Measurements from ENCODE around the gene PTPN7. TPM values are rescaled to one million over a fixed set of nuclear protein-coding genes. Genes with fewer than 3 reads are reported as not detected.

Gene PTPN7
- total RNA-seq, 1 experiment from 2014 or later, result 0.33 TPM

DNA sequence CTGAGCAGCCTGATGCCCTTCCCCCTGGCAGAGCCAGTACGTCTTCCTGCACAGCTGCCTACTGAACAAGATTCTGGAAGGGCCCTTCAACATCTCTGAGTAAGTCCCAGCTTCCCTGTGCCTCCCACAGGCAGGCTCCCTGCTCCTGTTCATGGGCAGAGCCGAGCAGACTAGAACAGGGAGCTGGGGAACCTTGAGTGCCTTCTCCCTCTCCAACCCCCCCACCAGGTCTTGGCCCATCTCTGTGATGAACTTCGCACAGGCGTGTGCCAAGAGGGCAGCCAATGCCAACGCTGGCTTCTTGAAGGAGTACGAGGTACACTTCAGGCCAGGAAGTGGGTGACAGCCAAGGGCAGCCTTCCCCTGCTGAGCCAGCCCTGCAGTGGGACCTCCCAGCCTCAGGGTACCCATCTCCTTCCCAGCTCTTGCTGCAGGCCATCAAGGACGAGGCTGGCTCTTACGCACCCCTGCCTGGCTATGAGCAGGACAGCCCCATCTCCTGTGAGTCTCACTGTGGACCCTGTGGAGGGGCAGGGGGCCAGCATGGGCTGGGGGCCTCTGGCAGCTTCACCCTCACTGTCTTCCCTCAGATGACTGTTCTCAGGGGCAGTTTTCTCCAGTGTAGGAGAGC, 26.8 kb upstream of the PTPN7 start:
- CTCF ChIA-PET, result interaction anchor here (0.8 kb wide), 1 partner anchor 33 kb away, joined by 3 read pairs; no protein-coding TSS in a partner anchor
- no TSS peak for BruUV-seq (replicated peaks)

DNA sequence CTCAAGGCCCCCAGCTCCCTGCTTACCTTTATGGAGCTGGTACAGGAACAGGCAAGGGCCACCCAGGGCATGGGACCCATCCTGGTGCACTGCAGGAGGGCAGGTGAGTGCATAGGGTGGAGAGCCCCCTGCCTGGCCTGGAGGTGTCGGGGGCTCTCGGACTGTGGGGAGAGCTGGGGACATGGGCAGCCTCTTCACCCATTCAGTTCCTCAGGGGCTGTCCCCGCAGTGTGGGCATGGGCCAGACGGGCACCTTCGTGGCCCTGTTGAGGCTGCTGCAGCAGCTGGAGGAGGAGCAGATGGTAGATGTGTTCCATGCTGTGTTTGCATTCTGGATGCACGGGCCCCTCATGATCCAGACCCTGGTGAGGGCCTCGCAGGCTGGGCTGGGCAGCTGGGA, 25.9 kb upstream of the PTPN7 start:
- intact Hi-C loops (cut with micrococcal nuclease; ENCODE audit: unreplicated experiment) (loop anchor here (10.0 kb wide), 1 partner anchor 528 kb away; the partner anchor contains the start of gene SYT2), in situ Hi-C loops (cut with HindIII; ENCODE audit: low pct_unique_long_range_greater_than_20kb, low sequenced_read_pairs) (no loop called here)
- H3K4me3 ChIP-seq (ENCODE audit: low read depth in 2 of 2, low read length in 2 of 2), result no peak overlapping the region
- TF ChIP-seq TCF7L2 (IDR thresholded peaks at IDR 0.05; ENCODE audit: low read depth, low read length) (no peak), POLR2AphosphoS5 (IDR thresholded peaks at IDR 0.05; ENCODE audit: low read depth, low read length) (no peak), SIN3A (IDR thresholded peaks at IDR 0.05; ENCODE audit: borderline replicate concordance, insufficient read depth, low read depth, low read length) (no peak)
- TF ChIP-seq, protein P1, sequence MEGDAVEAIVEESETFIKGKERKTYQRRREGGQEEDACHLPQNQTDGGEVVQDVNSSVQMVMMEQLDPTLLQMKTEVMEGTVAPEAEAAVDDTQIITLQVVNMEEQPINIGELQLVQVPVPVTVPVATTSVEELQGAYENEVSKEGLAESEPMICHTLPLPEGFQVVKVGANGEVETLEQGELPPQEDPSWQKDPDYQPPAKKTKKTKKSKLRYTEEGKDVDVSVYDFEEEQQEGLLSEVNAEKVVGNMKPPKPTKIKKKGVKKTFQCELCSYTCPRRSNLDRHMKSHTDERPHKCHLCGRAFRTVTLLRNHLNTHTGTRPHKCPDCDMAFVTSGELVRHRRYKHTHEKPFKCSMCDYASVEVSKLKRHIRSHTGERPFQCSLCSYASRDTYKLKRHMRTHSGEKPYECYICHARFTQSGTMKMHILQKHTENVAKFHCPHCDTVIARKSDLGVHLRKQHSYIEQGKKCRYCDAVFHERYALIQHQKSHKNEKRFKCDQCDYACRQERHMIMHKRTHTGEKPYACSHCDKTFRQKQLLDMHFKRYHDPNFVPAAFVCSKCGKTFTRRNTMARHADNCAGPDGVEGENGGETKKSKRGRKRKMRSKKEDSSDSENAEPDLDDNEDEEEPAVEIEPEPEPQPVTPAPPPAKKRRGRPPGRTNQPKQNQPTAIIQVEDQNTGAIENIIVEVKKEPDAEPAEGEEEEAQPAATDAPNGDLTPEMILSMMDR (IDR thresholded peaks at IDR 0.05), result no peak
- TF ChIP-seq, protein P2, sequence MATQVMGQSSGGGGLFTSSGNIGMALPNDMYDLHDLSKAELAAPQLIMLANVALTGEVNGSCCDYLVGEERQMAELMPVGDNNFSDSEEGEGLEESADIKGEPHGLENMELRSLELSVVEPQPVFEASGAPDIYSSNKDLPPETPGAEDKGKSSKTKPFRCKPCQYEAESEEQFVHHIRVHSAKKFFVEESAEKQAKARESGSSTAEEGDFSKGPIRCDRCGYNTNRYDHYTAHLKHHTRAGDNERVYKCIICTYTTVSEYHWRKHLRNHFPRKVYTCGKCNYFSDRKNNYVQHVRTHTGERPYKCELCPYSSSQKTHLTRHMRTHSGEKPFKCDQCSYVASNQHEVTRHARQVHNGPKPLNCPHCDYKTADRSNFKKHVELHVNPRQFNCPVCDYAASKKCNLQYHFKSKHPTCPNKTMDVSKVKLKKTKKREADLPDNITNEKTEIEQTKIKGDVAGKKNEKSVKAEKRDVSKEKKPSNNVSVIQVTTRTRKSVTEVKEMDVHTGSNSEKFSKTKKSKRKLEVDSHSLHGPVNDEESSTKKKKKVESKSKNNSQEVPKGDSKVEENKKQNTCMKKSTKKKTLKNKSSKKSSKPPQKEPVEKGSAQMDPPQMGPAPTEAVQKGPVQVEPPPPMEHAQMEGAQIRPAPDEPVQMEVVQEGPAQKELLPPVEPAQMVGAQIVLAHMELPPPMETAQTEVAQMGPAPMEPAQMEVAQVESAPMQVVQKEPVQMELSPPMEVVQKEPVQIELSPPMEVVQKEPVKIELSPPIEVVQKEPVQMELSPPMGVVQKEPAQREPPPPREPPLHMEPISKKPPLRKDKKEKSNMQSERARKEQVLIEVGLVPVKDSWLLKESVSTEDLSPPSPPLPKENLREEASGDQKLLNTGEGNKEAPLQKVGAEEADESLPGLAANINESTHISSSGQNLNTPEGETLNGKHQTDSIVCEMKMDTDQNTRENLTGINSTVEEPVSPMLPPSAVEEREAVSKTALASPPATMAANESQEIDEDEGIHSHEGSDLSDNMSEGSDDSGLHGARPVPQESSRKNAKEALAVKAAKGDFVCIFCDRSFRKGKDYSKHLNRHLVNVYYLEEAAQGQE (IDR thresholded peaks at IDR 0.05; ENCODE audit: insufficient read depth in 1 of 2, low read depth in 2 of 2, low read length in 1 of 2), result no peak
- no peaks in the 10 kb centered on the region for H3K27me3 ChIP-seq (ENCODE audit: control insufficient read depth, insufficient read depth, low read length)
- H3K4me1 ChIP-seq (ENCODE audit: control insufficient read depth, insufficient read depth, low read length), result peaks cover 7% of the 10 kb centered on the region
- no peaks in the 10 kb centered on the region for H3K9me3 ChIP-seq (ENCODE audit: control insufficient read depth, insufficient read depth, low read depth, low read length)
- no peak overlapping the region for H3K27ac ChIP-seq (ENCODE audit: low read length)
- no TSS peak for BruUV-seq (replicated peaks)
- CTCF ChIA-PET, result interaction anchor here (0.6 to 0.8 kb wide), 3 partner anchors 32 to 225 kb away, joined by 3 to 7 read pairs (median 7); no protein-coding TSS in a partner anchor
- POLR2A ChIA-PET, result no interaction called here
- H3K36me3 ChIP-seq (ENCODE audit: control insufficient read depth, insufficient read depth, low read length), result no peaks in the 10 kb centered on the region
- ATAC-seq (no peak), DNase-seq (ENCODE audit: low read depth, low spot score) (no peak)

More for the DNA sequence above, 26.8 kb upstream of the PTPN7 start:
- ATAC-seq (no peak), DNase-seq (ENCODE audit: low read depth, low spot score) (no peak)
- no peaks in the 10 kb centered on the region for H3K27me3 ChIP-seq (ENCODE audit: control insufficient read depth, insufficient read depth, low read length)
- H3K4me1 ChIP-seq (ENCODE audit: control insufficient read depth, insufficient read depth, low read length), result peaks cover 7% of the 10 kb centered on the region
- H3K36me3 ChIP-seq (ENCODE audit: control insufficient read depth, insufficient read depth, low read length), result no peaks in the 10 kb centered on the region
- no peak overlapping the region for H3K27ac ChIP-seq (ENCODE audit: low read length)
- in situ Hi-C loops (cut with HindIII; ENCODE audit: low pct_unique_long_range_greater_than_20kb, low sequenced_read_pairs) (no loop called here), intact Hi-C loops (cut with micrococcal nuclease; ENCODE audit: unreplicated experiment) (loop anchor here (10.0 kb wide), 1 partner anchor 528 kb away; the partner anchor contains the start of gene SYT2)
- H3K9me3 ChIP-seq (ENCODE audit: control insufficient read depth, insufficient read depth, low read depth, low read length), result no peaks in the 10 kb centered on the region
- TF ChIP-seq POLR2AphosphoS5 (IDR thresholded peaks at IDR 0.05; ENCODE audit: low read depth, low read length), result no peak
- TF ChIP-seq, protein P1 (IDR thresholded peaks at IDR 0.05), result no peak
- TF ChIP-seq TCF7L2 (IDR thresholded peaks at IDR 0.05; ENCODE audit: low read depth, low read length), result no peak
- TF ChIP-seq SIN3A (IDR thresholded peaks at IDR 0.05; ENCODE audit: borderline replicate concordance, insufficient read depth, low read depth, low read length), result no peak
- H3K4me3 ChIP-seq (ENCODE audit: low read depth in 2 of 2, low read length in 2 of 2), result no peak overlapping the region
- POLR2A ChIA-PET, result interaction anchor here (0.6 kb wide), 1 partner anchor 129 kb away, joined by 9 read pairs; no protein-coding TSS in a partner anchor

Measured in Panc1 (cell line).